GM12801 (cell line): Measurements from ENCODE around the gene FAM118B.

ENCODE experiments used
- CTCF ChIP-seq: IDR thresholded peaks from one replicate; pipeline ENCODE4 v1.5.1; 2011; ENCODE audit warnings: control low read depth; ENCODE audit not compliant: insufficient read length; ENCODE audit errors: extremely low read depth

Gene FAM118B

GRCh38 chr11:126281245-126281644, 69.7 kb downstream of the FAM118B start:
- TF ChIP-seq CTCF = no peak

GRCh38 chr11:126281666-126282175, 70.1 kb downstream of the FAM118B start:
- TF ChIP-seq CTCF = no peak

GRCh38 chr11:126282361-126282735, 70.8 kb downstream of the FAM118B start:
- TF ChIP-seq CTCF = no peak

- no peak for TF ChIP-seq CTCF
These were observed 71.4 kb downstream of the FAM118B start, which contains the start of gene TIRAP for GRCh38 chr11:126282736-126283591. Gene TIRAP (plus strand): TSS chr11:126283093. CDS start chr11:126290895, 7,802 bp downstream.

GRCh38 chr11:126284829-126285228, 73.2 kb downstream of the FAM118B start:
- TF ChIP-seq CTCF = no peak

- TF ChIP-seq CTCF = no peak
These were observed 76.7 kb downstream of the FAM118B start for GRCh38 chr11:126288237-126288636.

- TF ChIP-seq CTCF = no peak
These were observed 79.3 kb downstream of the FAM118B start for GRCh38 chr11:126290887-126291286.
